ENCODE data around the gene VSTM2L. TPM values are rescaled to one million over a fixed set of nuclear protein-coding genes. Genes with fewer than 3 reads are reported as not detected.

VSTM2L gene
- total and polyA plus RNA-seq, 2 of the 4 experiments (the other 2 are of a cell fraction), result 0.18 to 0.19 TPM

DNA sequence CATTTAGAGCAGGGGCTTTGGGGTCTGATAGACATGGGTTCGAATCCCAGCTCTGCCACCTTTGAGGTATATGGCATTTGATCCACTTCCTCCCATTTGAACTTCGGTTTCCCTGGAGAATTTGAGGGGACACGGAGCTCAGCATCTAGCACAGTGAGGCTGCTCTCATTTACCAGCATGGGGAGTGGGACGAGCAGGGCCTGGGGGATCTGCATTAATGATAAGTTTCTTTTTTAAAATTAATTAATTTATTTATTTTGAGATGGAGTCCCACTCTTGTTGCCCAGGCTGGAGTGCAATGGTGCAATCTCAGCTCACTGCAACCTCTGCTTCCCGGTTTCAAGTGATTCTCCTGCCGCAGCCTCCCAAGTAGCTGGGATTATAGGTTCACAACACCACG, 52.6 kb downstream of the VSTM2L start:
- Histone ChIP-seq H3K56ac (ENCODE audit: extremely low read depth, insufficient read depth, low read length) (no peak overlapping the region), H3K4ac (ENCODE audit: low read depth, low read length) (no peak overlapping the region), H2AK5ac (ENCODE audit: low read depth, low read length) (no peak overlapping the region), H2AFZ (replicated peaks; ENCODE audit: low read length, poor library complexity) (no peak overlapping the region), H2BK120ac (ENCODE audit: low read depth, low read length) (0 out of 2 replicates have a peak overlapping the region, but pooled peaks have one; percentile 52), H4K20me1 (ENCODE audit: insufficient read depth, low read length) (no peaks in the 10 kb centered on the region), H3K23ac (ENCODE audit: low read depth, low read length) (no peak overlapping the region), H4K91ac (ENCODE audit: insufficient read depth, low read depth, low read length) (peak overlapping the region; percentile 41), H4K5ac (ENCODE audit: low read depth, low read length) (peak overlapping the region; percentile 68; the same call in 1 of the 2 replicates), H3K79me1 (ENCODE audit: low read depth in 1 of 2, low read length in 2 of 2) (no peaks in the 10 kb centered on the region), H3K27me3 (ENCODE audit: control insufficient read depth, insufficient read depth, low read length) (peaks cover 18% of the 10 kb centered on the region), H3K27ac (ENCODE audit: insufficient read depth, low read length) (peak overlapping the region; percentile 78; the same call in 1 of the 2 replicates), H3K4me3 (ENCODE audit: insufficient read depth, low read depth, low read length) (no peak overlapping the region), H2BK20ac (ENCODE audit: low read depth, low read length) (0 out of 2 replicates have a peak overlapping the region, but pooled peaks have one; percentile 25), H2BK5ac (ENCODE audit: low read depth, low read length, poor library complexity, severe bottlenecking) (no peak overlapping the region), H3K9me1 (ENCODE audit: insufficient read depth, low read length) (no peaks in the 10 kb centered on the region), H3K36me3 (ENCODE audit: control insufficient read depth, insufficient read depth, low read length) (no peaks in the 10 kb centered on the region), H3K4me1 (ENCODE audit: control insufficient read depth, insufficient read depth, low read length) (peaks cover 9% of the 10 kb centered on the region; the same call in 1 of the 2 replicates), H3K14ac (replicated peaks; ENCODE audit: low read depth, low read length) (no peak overlapping the region), H3K9ac (ENCODE audit: low read depth, low read length) (no peak overlapping the region), H3K9me3 (ENCODE audit: control insufficient read depth, insufficient read depth, low read length) (no peaks in the 10 kb centered on the region), H4K8ac (ENCODE audit: low read depth in 2 of 2, low read length in 2 of 2) (no peak overlapping the region), H2AK9ac (replicated peaks; ENCODE audit: low read depth, low read length, poor library complexity) (no peak overlapping the region), H3K4me2 (ENCODE audit: low read depth, low read length) (no peak overlapping the region; the same call in 1 of the 2 replicates), H3K18ac (ENCODE audit: low read depth, low read length) (peak overlapping the region; percentile 79; the same call in 1 of the 2 replicates), H2BK15ac (ENCODE audit: low read depth, low read length) (0 out of 3 replicates have a peak overlapping the region, but pooled peaks have one; percentile 51)
- no peak for ATAC-seq (ENCODE audit: low read depth)
- ChIA-PET CTCF (no interaction called here), POLR2A (ENCODE audit: unreplicated experiment) (no interaction called here)
- WGBS, 2 experiments (ENCODE audit: extremely low coverage in 2 of 2, insufficient read length in 1 of 2), result no CpG with 5 or more reads among the region's 7 CpGs
- dilution Hi-C loops (cut with HindIII; ENCODE audit: low sequenced_read_pairs, unreplicated experiment), result no loop called here
- in situ Hi-C loops (cut with MboI; ENCODE audit: low sequenced_read_pairs), result no loop called here
- no peak for DNase-seq
- TF ChIP-seq CHD1 (IDR thresholded peaks at IDR 0.05; ENCODE audit: low read depth, low read length) (no peak), POLR2A (IDR thresholded peaks at IDR 0.05; ENCODE audit: low read depth, low read length) (no peak), SMC3 (IDR thresholded peaks at IDR 0.05; ENCODE audit: low read depth, low read length) (no peak), RAD21 (IDR thresholded peaks at IDR 0.05; ENCODE audit: low read length) (no peak), MAZ (IDR thresholded peaks at IDR 0.05; ENCODE audit: borderline replicate concordance, low read depth, low read length) (no peak)
- TF ChIP-seq, protein P1, sequence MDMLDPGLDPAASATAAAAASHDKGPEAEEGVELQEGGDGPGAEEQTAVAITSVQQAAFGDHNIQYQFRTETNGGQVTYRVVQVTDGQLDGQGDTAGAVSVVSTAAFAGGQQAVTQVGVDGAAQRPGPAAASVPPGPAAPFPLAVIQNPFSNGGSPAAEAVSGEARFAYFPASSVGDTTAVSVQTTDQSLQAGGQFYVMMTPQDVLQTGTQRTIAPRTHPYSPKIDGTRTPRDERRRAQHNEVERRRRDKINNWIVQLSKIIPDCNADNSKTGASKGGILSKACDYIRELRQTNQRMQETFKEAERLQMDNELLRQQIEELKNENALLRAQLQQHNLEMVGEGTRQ (IDR thresholded peaks at IDR 0.05; ENCODE audit: low read depth, low read length), result no peak
- TF ChIP-seq, protein P2, sequence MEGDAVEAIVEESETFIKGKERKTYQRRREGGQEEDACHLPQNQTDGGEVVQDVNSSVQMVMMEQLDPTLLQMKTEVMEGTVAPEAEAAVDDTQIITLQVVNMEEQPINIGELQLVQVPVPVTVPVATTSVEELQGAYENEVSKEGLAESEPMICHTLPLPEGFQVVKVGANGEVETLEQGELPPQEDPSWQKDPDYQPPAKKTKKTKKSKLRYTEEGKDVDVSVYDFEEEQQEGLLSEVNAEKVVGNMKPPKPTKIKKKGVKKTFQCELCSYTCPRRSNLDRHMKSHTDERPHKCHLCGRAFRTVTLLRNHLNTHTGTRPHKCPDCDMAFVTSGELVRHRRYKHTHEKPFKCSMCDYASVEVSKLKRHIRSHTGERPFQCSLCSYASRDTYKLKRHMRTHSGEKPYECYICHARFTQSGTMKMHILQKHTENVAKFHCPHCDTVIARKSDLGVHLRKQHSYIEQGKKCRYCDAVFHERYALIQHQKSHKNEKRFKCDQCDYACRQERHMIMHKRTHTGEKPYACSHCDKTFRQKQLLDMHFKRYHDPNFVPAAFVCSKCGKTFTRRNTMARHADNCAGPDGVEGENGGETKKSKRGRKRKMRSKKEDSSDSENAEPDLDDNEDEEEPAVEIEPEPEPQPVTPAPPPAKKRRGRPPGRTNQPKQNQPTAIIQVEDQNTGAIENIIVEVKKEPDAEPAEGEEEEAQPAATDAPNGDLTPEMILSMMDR (conservative IDR thresholded peaks at IDR 0.05; ENCODE audit: low read depth, low read length), result no peak
- intact Hi-C loops (cut with micrococcal nuclease), result no loop called here
- BruUV-seq (replicated peaks), result no TSS peak
